Measurements from ENCODE around the gene PPP2R2C. TPM values are rescaled to one million over a fixed set of nuclear protein-coding genes. Genes with fewer than 3 reads are reported as not detected.

The PPP2R2C gene
- total and polyA plus RNA-seq, 5 experiments from 2014 or later: not detected

DNA sequence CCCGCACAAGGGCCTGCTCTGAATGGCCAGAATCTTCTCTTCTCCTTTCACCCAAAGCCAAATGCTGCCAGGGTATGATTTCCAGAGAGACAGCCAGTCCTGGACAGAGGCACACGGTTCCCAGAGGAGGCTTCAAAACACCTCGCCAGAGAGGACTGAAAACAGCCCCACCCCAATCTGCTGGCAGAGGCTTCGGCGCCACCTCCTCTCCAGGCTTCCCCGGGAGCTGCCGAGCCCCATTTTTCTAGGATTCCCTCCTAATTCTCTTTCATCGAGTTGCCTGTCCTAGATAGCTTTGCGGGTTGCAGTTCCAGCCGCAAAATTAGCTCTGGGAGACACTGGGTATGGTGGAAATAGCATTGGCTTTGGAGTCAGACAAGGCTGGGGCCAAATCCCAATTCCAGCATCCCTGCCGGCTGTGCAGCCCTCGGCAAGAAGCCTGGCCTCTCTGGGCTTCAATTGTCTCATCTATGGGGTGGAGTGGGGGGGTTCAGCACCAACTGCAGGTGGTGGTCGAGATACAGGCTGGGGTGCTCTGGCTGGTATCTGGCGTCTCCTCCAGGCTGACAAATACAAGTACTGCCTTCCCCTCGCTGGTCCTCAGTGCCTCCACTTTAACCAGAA lies 22.6 kb downstream of the PPP2R2C start:
- Mint-ChIP-seq H3K4me3 (no peak overlapping the region), H3K9me3 (no peaks in the 10 kb centered on the region), H3K27ac (no peak overlapping the region), H3K4me1 (peaks cover 0 to 1% (median 0%) of the 10 kb centered on the region in 4 donors), H3K27me3 (peaks cover 3 to 31% (median 21%) of the 10 kb centered on the region in 5 donors), H3K36me3 (no peaks in the 10 kb centered on the region)
- DNase-seq: peak in 1 of 10 donors; percentile 19
- no peak for ATAC-seq
- POLR2A ChIA-PET: no interaction called here

- Mint-ChIP-seq H3K36me3 (no peaks in the 10 kb centered on the region), H3K27me3 (peaks cover 4 to 31% (median 21%) of the 10 kb centered on the region in 5 donors), H3K4me1 (peaks cover 0 to 1% (median 0%) of the 10 kb centered on the region in 4 donors), H3K27ac (no peak overlapping the region), H3K9me3 (no peaks in the 10 kb centered on the region), H3K4me3 (no peak overlapping the region)
- peak in 1 of 10 donors; percentile 19 for DNase-seq
- no peak for ATAC-seq
- POLR2A ChIA-PET: no interaction called here
Measured at GRCh38 chr4:6449335-6449734, 23.1 kb downstream of the PPP2R2C start.

- DNase-seq (peak in 1 of 10 donors; percentile 43), ATAC-seq (no peak)
- POLR2A ChIA-PET: no interaction called here
- Mint-ChIP-seq H3K4me3 (no peak overlapping the region), H3K27me3 (peaks cover 4 to 31% (median 17%) of the 10 kb centered on the region in 5 donors), H3K36me3 (no peaks in the 10 kb centered on the region), H3K4me1 (peaks cover 0 to 1% (median 0%) of the 10 kb centered on the region in 4 donors), H3K27ac (no peak overlapping the region), H3K9me3 (no peaks in the 10 kb centered on the region)
Measured at GRCh38 chr4:6448476-6449170, 23.8 kb downstream of the PPP2R2C start.

- H3K27ac Mint-ChIP-seq: no peak overlapping the region
- no peaks in the 10 kb centered on the region for H3K36me3 Mint-ChIP-seq
- H3K4me1 Mint-ChIP-seq: peaks cover 0 to 2% (median under 1%) of the 10 kb centered on the region in 4 donors
- H3K9me3 Mint-ChIP-seq: no peaks in the 10 kb centered on the region
- H3K4me3 Mint-ChIP-seq: no peak overlapping the region
- DNase-seq (peak in 1 of 10 donors; percentile 9), ATAC-seq (no peak)
- POLR2A ChIA-PET: no interaction called here
- peaks cover 6 to 36% (median 25%) of the 10 kb centered on the region in 5 donors for H3K27me3 Mint-ChIP-seq
Measured at GRCh38 chr4:6447672-6448171, 24.7 kb downstream of the PPP2R2C start.

DNA sequence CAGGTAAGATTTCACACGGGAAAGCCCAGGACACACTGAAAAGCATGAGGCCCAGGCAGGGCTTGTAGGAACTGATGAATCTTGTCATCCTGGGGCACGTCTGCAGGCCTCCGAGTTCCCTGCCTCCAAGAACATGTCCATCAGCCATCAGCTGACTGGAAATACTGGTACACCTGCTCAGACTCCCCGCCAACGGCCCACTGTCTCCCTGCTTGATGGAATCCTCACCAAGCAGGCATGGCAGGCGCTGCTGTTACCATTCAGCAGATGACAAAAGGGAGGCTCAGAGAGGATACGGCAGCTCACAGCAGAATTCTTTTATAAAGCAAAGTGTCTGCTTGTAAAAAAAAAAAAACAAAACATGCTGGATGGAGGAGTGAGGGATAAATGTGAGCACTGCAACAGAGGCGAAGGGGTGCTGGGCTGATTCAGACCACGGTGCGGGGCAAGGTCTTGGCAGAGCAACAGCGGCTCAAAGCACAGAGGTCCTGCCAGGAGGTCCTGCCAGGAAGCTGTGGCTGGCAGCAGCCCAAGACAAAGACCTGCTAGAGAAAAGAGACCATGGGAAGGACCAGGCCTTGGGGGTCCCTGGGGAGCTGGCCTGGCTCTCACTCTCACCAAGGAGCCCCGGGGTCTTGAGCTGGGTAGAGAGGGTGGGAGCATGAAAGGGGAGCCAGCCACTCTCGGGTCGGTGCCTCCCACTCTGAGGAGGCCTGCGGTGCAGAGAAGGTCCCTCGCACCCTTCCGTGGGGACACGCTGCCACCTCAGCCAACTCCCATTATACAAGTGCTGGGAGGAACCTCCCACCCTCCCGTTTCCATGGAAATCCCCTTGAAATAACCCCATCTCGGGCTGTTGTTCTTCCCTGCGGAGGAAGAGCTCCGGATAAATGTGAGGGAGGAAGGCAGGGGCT lies 25.6 kb downstream of the PPP2R2C start:
- no peaks in the 10 kb centered on the region for H3K36me3 Mint-ChIP-seq
- POLR2A ChIA-PET: no interaction called here
- H3K4me3 Mint-ChIP-seq: no peak overlapping the region
- H3K9me3 Mint-ChIP-seq: no peaks in the 10 kb centered on the region
- peak overlapping the region in 1 of 10 donors; percentile 74 for H3K27ac Mint-ChIP-seq
- ATAC-seq (no peak), DNase-seq (peak in 1 of 10 donors; percentile 35)
- H3K27me3 Mint-ChIP-seq: peaks cover 6 to 39% (median 25%) of the 10 kb centered on the region in 5 donors
- peaks cover 0 to 2% (median under 1%) of the 10 kb centered on the region in 4 donors for H3K4me1 Mint-ChIP-seq

DNA sequence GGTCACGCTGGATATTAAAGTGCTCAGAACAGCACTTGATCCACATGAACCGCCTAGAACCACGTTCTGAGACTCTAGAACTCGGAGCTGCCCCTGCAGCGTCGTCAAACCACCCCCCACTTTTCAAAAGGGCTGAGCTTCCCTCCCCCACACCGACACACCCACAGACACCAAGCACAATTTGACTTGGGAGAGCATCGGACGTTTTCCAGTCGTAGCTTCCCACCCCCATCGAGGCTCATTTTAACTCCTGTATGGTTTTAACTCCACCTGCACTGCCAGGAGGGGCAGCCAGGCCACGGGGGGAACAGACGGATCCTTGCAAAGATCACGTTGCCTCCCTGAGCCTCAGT lies 26.3 kb downstream of the PPP2R2C start:
- H3K27ac Mint-ChIP-seq: no peak overlapping the region
- peaks cover 0 to 2% (median under 1%) of the 10 kb centered on the region in 4 donors for H3K4me1 Mint-ChIP-seq
- H3K36me3 Mint-ChIP-seq: no peaks in the 10 kb centered on the region
- peaks cover 0 to 2% (median 0%) of the 10 kb centered on the region in 9 donors for H3K9me3 Mint-ChIP-seq
- DNase-seq (peak in 1 of 10 donors; percentile 37), ATAC-seq (no peak)
- H3K27me3 Mint-ChIP-seq: peaks cover 6 to 41% (median 28%) of the 10 kb centered on the region in 5 donors
- POLR2A ChIA-PET: no interaction called here
- no peak overlapping the region for H3K4me3 Mint-ChIP-seq

DNA sequence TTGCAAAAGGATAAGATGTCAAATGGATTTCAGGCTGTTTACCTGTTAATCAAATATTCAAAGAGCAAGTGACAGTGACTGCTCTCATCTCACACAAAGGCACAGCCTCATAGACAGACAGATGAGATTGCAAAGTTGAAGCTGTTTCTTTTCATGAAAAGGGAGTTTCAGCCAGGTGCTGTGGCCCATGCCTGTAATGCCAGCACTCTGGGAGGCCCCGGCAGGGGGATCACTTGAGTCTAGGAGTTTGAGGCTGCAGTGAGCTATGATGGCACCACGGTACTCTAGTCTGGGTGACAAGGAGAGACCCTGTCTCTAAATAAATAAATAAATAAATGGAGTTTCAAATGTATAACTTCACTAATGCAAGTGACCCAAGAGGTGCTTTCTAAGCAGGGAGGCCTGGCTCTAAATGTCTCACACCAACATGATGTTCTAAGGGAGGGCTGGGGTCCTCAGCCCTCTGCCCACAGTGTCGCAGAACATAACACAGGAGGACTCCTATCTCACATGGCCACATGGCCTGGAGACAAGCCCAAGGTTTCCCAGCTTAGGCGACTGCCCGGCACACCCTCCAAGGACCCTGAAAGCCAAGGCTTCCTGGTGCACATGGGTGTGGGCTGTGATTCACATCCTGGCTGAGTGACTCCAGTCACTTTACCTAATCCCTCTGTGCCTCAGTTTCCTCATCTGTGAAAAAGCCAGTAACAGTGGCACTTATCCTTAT lies 26.8 kb downstream of the PPP2R2C start:
- peaks cover 0 to 2% (median under 1%) of the 10 kb centered on the region in 4 donors for H3K4me1 Mint-ChIP-seq
- H3K27me3 Mint-ChIP-seq: peaks cover 6 to 40% (median 28%) of the 10 kb centered on the region in 5 donors
- no peak overlapping the region for H3K27ac Mint-ChIP-seq
- peaks cover 0 to 2% (median 0%) of the 10 kb centered on the region in 9 donors for H3K9me3 Mint-ChIP-seq
- H3K4me3 Mint-ChIP-seq: no peak overlapping the region
- ATAC-seq (no peak), DNase-seq (peak in 1 of 10 donors; percentile 35)
- no peaks in the 10 kb centered on the region for H3K36me3 Mint-ChIP-seq
- POLR2A ChIA-PET: no interaction called here

DNA sequence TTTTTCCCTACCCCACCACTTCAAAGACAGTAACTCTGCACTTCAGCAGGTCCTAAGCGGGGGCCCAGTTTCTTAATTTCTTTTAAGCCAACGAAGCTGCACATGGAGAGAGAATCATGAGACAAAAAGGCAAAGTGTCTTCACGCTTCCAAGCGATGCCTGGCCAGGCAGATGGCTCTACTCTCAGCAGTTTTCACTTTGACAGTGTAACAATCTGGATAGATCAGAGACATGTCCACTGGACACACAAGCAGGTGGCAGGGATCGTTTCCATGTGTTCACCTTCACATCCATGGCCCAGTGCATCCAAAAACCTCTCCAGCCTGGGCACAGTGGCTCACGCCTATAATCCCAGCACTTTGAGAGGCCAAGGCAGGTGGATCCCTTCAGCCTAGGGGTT lies 27.8 kb downstream of the PPP2R2C start:
- POLR2A ChIA-PET: no interaction called here
- no peak overlapping the region for H3K4me3 Mint-ChIP-seq
- DNase-seq (peak in 1 of 10 donors; percentile 19), ATAC-seq (no peak)
- H3K4me1 Mint-ChIP-seq: peaks cover 0 to 2% (median under 1%) of the 10 kb centered on the region in 4 donors
- H3K27me3 Mint-ChIP-seq: peaks cover 10 to 41% (median 28%) of the 10 kb centered on the region in 5 donors
- H3K27ac Mint-ChIP-seq: no peak overlapping the region
- no peaks in the 10 kb centered on the region for H3K36me3 Mint-ChIP-seq
- peaks cover 0 to 2% (median 0%) of the 10 kb centered on the region in 9 donors for H3K9me3 Mint-ChIP-seq

DNA sequence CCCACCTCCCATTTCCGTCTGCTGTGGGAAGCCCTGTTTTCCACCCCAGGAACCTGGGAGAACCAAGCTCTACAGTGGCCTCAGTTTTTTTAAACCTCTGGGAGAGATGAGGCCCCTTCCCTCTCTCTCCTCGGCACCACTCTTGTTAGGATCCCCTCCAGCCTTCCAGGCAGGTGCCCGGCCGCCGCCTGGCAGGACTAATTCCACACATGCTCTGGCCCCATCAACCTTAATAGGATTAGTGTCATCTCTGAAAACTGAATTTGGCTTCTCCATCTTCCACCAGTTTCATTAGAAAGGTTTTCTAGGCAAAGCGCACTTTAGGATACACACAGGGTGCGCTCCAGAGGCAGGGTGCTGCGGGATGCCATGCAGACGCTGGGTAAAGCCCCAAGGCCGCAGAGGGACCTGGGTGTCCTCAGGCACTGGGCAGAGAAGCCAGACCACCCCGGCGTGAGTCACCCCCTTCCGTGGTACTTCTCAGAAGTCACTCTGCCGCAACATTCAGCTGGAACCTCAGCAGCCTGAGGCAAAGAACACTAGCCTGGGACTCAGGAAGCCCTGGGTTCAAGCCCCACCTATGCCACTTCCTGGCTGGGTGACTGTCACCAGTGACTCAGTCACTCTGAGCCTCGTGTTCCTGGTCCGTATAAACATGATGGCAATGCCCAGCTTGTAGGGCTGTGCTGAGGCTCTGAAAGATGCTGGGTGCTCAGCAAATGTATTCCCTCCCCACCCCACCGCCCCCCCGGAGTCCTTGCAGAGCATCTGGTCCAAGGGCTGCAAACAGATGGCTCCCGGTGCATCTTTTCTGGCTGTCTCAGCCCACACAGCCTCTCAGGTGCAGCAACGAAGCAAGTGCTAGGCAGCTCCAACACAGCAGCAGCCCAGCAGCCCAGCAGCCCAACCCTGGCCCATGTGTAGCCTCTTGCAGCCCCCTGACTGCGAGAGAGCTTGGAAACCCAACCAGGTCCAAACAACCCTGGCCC lies 29.1 kb downstream of the PPP2R2C start:
- H3K4me3 Mint-ChIP-seq: no peak overlapping the region
- ATAC-seq: no peak

GRCh38 chr4:6442555-6442954 lies 29.9 kb downstream of the PPP2R2C start:
- POLR2A ChIA-PET: no interaction called here
- Mint-ChIP-seq H3K9me3 (peaks cover 0 to 2% (median 0%) of the 10 kb centered on the region in 9 donors), H3K36me3 (no peaks in the 10 kb centered on the region), H3K4me3 (no peak overlapping the region), H3K27me3 (peaks cover 10 to 46% (median 22%) of the 10 kb centered on the region in 5 donors), H3K27ac (no peak overlapping the region), H3K4me1 (peaks cover 0 to 2% (median under 1%) of the 10 kb centered on the region in 4 donors)
- ATAC-seq: no peak
- DNase-seq: no peak

More for the DNA sequence above, 29.1 kb downstream of the PPP2R2C start:
- POLR2A ChIA-PET: no interaction called here
- Mint-ChIP-seq H3K9me3 (peaks cover 0 to 2% (median 0%) of the 10 kb centered on the region in 9 donors), H3K4me1 (peaks cover 0 to 2% (median under 1%) of the 10 kb centered on the region in 4 donors), H3K27me3 (peaks cover 10 to 46% (median 24%) of the 10 kb centered on the region in 5 donors), H3K36me3 (no peaks in the 10 kb centered on the region), H3K27ac (no peak overlapping the region)
- DNase-seq: peak in 1 of 10 donors; percentile 35

GRCh38 chr4:6441758-6442157 lies 30.7 kb downstream of the PPP2R2C start:
- Mint-ChIP-seq H3K4me1 (peaks cover 0 to 2% (median under 1%) of the 10 kb centered on the region in 4 donors), H3K27ac (peak overlapping the region in 1 of 10 donors; percentile 20), H3K9me3 (peaks cover 0 to 2% (median 0%) of the 10 kb centered on the region in 9 donors), H3K27me3 (peaks cover 9 to 46% (median 21%) of the 10 kb centered on the region in 5 donors), H3K4me3 (no peak overlapping the region), H3K36me3 (no peaks in the 10 kb centered on the region)
- no peak for ATAC-seq
- POLR2A ChIA-PET: no interaction called here
- DNase-seq: peak in 1 of 10 donors; percentile 23

All from naive thymus-derived CD8-positive, alpha-beta T cell (primary cell).